AG09309 (cell line): ENCODE results near the gene CCDC86.
"Not testable (repeated sequence)": the region's sequence is repeated elsewhere in the genome, so short reads cannot be mapped to it uniquely, and the experiment has no call there.

ENCODE experiments used
- DNase-seq: peaks from one replicate; pipeline ENCODE4 v3.0.0-alpha.2; 2010; ENCODE audit warnings: low read depth
- H3K4me3 ChIP-seq: 2 replicates; pipeline ENCODE4 v1.5.1; 2011; ENCODE audit warnings: mild to moderate bottlenecking, low read depth, low read length, moderate library complexity; ENCODE audit not compliant: control insufficient read depth
- CTCF ChIP-seq: IDR thresholded peaks from 2 replicates; pipeline ENCODE4 v1.5.1; 2011; ENCODE audit warnings: mild to moderate bottlenecking, low read depth, low read length, inconsistent platforms; ENCODE audit not compliant: insufficient read depth, control insufficient read depth; ENCODE audit errors: missing control alignments

CCDC86 gene

GRCh38 chr11:60814112-60814511 lies 27.8 kb upstream of the CCDC86 start:
- DNase-seq, result no peak
- no peak overlapping the region for H3K4me3 ChIP-seq
- TF ChIP-seq CTCF, result no peak

DNA sequence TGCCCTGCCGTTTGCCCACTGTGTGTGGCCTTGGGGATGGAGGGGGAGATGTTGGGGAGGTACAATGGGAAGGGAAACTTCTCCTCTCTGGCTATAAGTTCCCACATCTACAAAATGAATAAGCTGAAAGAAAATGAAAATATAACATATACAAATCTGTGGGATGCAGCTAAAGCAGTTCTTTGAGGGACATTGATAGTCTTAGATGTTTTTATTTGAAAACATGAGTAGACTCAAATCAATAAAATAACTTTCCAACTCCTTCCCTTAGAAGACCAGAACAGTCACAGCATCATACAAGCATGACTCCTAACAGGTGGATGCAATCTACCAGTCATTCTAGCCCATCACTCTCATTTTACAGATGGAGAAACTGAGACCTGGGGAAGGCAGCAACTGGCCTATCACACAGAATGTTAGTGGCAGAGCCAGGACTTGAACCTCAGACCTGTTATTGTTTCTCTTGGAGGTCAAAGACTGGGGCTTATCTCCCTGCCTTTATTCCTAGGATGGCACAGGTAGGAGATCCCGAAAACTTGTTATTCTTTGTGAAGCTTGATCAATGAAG lies 25.2 kb upstream of the CCDC86 start:
- DNase-seq, result no peak
- H3K4me3 ChIP-seq, result no peak overlapping the region
- no peak for TF ChIP-seq CTCF

DNA sequence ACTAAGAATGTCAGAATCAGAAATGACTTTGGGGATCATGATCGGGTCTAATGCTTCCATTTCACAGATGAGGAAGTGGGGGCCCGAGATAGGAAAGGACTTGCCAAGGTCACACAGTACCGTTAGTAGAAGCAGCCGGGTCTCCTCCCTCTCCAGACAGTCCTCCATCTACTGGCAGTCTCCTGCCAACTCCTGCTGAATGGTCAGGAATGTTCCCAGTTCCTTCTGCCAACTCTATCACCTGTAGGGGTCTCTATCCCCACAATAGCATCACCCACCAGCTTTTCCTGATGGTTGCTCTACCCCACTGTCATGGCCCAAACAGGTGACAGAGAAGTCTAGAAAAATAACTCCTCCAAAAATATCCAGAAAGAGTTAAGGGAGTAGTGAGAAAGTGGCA lies 23.9 kb upstream of the CCDC86 start:
- H3K4me3 ChIP-seq, result no peak overlapping the region
- no peak for TF ChIP-seq CTCF
- DNase-seq, result no peak

- no peak for TF ChIP-seq CTCF
- H3K4me3 ChIP-seq, result no peak overlapping the region
- DNase-seq, result no peak
These were observed 19.9 kb upstream of the CCDC86 start for GRCh38 chr11:60821827-60822599.

GRCh38 chr11:60823745-60824306 lies 18.1 kb upstream of the CCDC86 start:
- DNase-seq, H3K4me3 ChIP-seq: not testable (repeated sequence)

GRCh38 chr11:60825118-60825517 lies 16.8 kb upstream of the CCDC86 start:
- no peak for TF ChIP-seq CTCF
- DNase-seq, result no peak

GRCh38 chr11:60825790-60826189 lies 16.1 kb upstream of the CCDC86 start:
- DNase-seq, result no peak
- no peak overlapping the region for H3K4me3 ChIP-seq
- TF ChIP-seq CTCF, result no peak

More at GRCh38 chr11:60825118-60825517, 16.8 kb upstream of the CCDC86 start:
- H3K4me3 ChIP-seq, result no peak overlapping the region
